Stimulated activated CD4-positive, alpha-beta T cell treated with anti-CD3 and anti-CD28 coated beads, Interleukin-12 subunit alpha, Interleukin-12 subunit beta, amount 100 ng/mL, for 24 hours (primary cell): ENCODE measurements around the gene HMSD.

Experiments used
- DNase-seq, 2 experiments: peaks; one replicate each; pipeline ENCODE4 v3.0.0-alpha.2; 2020; ENCODE audit warnings: low read depth in 2 of 2

HMSD gene

GRCh38 chr18:63992751-63993150, 43.6 kb downstream of the HMSD start:
- no peak for DNase-seq

DNA sequence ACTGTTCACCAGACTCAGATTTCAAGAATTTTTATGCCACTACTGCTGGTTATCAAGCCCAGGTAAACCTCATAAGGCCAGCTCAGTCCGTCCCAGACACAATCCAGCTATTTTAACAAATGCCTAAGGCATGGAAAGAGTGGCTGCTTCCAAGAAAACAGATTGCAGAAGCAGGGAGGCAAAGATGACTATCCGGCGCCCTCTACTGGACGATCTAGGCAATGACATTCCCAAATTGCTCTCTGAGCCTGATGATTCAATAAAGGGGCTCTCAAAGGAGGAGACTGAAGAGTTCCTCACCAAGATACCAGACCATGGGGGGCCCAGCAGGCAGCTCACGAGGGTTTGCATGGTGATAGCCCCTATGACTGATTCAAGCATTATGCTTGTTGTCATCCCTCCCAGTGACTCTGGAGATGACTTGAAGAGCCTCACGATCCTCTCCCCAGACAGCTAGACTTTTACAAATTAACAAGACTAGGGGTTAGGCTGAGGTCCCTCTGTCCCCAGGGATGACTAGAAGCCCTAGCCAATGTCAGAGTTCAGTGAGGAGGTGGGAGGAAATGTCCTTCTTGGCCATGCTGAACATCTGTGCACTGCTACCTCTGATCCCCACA, 45.8 kb downstream of the HMSD start:
- DNase-seq = peak in 1 of 2 experiments; percentile 28

- no peak for DNase-seq
Measured at GRCh38 chr18:63997041-63997440, 47.9 kb downstream of the HMSD start.

- DNase-seq = no peak
Measured at GRCh38 chr18:63997606-63998005, 48.5 kb downstream of the HMSD start.

DNA sequence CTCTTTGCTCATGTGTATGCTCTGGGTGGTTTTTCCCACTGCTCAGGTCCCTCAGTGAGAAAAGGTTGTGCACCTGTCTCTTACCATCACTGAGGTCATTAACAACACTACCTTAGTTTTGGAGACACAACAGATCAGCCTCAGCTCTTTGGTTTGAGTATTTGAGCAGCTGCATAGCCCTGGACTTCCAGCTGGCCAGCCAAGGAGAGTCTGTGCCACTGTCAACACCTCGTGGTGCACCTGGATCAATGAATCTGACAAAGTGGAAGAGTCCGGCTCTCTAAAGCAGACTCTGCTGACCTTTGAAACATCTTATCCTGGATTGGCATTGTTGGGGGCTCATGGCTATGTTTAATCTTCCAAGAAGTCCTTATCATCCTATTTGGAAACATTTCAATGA, 50.8 kb downstream of the HMSD start:
- DNase-seq = no peak

- no peak for DNase-seq
Measured at GRCh38 chr18:64002581-64002980, 53.5 kb downstream of the HMSD start.

- no peak for DNase-seq
Measured at GRCh38 chr18:64009305-64009704, 60.2 kb downstream of the HMSD start.
